Loucy (cell line): ENCODE measurements around the gene ARMC8.

ENCODE experiments used
- H2AFZ ChIP-seq: fragments of 200-600 bp; sonication (generic); 2 replicates; pipeline ENCODE4 v1.6.0; 2016; ENCODE audit warnings: antibody characterized with exemption, mild to moderate bottlenecking, low read length, moderate library complexity
- H3F3A ChIP-seq: fragments of 200-600 bp; 2 replicates; pipeline ENCODE4 v1.6.0; 2016; ENCODE audit warnings: antibody characterized with exemption, low read depth, mild to moderate bottlenecking
- H3K27me3 ChIP-seq: fragments of 200-600 bp; sonication (generic); 2 replicates; pipeline ENCODE4 v1.6.1; 2014; ENCODE audit warnings: low read length, mild to moderate bottlenecking; ENCODE audit not compliant: insufficient read depth, poor library complexity, severe bottlenecking
- H3K36me3 ChIP-seq: fragments of 200-600 bp; sonication (generic); 2 replicates; pipeline ENCODE4 v1.6.1; 2016; ENCODE audit warnings: low read length; ENCODE audit not compliant: insufficient read depth
- H3K4me1 ChIP-seq: fragments of 200-600 bp; sonication (generic); 2 replicates; pipeline ENCODE4 v1.5.1; 2014; ENCODE audit warnings: low read length, mild to moderate bottlenecking; ENCODE audit not compliant: insufficient read depth, poor library complexity, severe bottlenecking
- H3K4me2 ChIP-seq: fragments of 200-600 bp; sonication (generic); 2 replicates; pipeline ENCODE4 v1.6.0; 2014; ENCODE audit warnings: antibody characterized with exemption, low read length, low read depth, mild to moderate bottlenecking; ENCODE audit not compliant: poor library complexity, severe bottlenecking
- H3K4me3 ChIP-seq: fragments of 200-600 bp; sonication (generic); 2 replicates; pipeline ENCODE4 v1.5.1; 2014; ENCODE audit warnings: low read length, mild to moderate bottlenecking, mixed read lengths; ENCODE audit not compliant: poor library complexity, severe bottlenecking
- H3K79me2 ChIP-seq: fragments of 200-600 bp; sonication (generic); 2 replicates; pipeline ENCODE4 v1.6.1; 2014; ENCODE audit warnings: low read length; ENCODE audit not compliant: insufficient read depth
- H3K9ac ChIP-seq: fragments of 200-600 bp; sonication (generic); 2 replicates; pipeline ENCODE4 v1.6.0; 2014; ENCODE audit warnings: mild to moderate bottlenecking, low read depth, low read length, moderate library complexity; ENCODE audit not compliant: poor library complexity, severe bottlenecking
- H3K9me2 ChIP-seq: fragments of 200-600 bp; sonication (generic); replicated peaks from 2 replicates; pipeline ENCODE4 v1.6.1; 2016; ENCODE audit warnings: low read depth, low read length, mixed read lengths
- H3K9me3 ChIP-seq: fragments of 200-600 bp; sonication (generic); 2 replicates; pipeline ENCODE4 v1.6.1; 2014; ENCODE audit warnings: mild to moderate bottlenecking, antibody characterized with exemption, low read length, low read depth; ENCODE audit not compliant: insufficient read depth
- H4K20me1 ChIP-seq: fragments of 200-600 bp; sonication (generic); 2 replicates; pipeline ENCODE4 v1.6.0; 2014; ENCODE audit warnings: antibody characterized with exemption, low read length, mild to moderate bottlenecking; ENCODE audit not compliant: insufficient read depth, poor library complexity, severe bottlenecking
- CTCF ChIP-seq: fragments of 200-600 bp; sonication (generic); conservative IDR thresholded peaks from 2 replicates; pipeline ENCODE4 v1.5.1; 2014; ENCODE audit warnings: mild to moderate bottlenecking, antibody characterized with exemption, low read length
- EZH2phosphoT487 ChIP-seq: fragments of 200-600 bp; IDR thresholded peaks from 2 replicates; pipeline ENCODE4 v1.6.1; 2018; ENCODE audit warnings: antibody characterized with exemption, mild to moderate bottlenecking, moderate library complexity, borderline replicate concordance

ARMC8 gene

GRCh38 chr3:138267083-138267482 lies 80.0 kb downstream of the ARMC8 start:
- no peak for TF ChIP-seq EZH2phosphoT487
- TF ChIP-seq CTCF = no peak
- H3K4me3 ChIP-seq = no peak overlapping the region
- no peak overlapping the region for H2AFZ ChIP-seq
- no peaks in the 10 kb centered on the region for H3F3A ChIP-seq
- no peaks in the 10 kb centered on the region for H3K9me3 ChIP-seq
- H3K79me2 ChIP-seq = no peaks in the 10 kb centered on the region
- H3K9me2 ChIP-seq = no peaks in the 10 kb centered on the region
- no peaks in the 10 kb centered on the region for H4K20me1 ChIP-seq
- no peak overlapping the region for H3K4me2 ChIP-seq
- H3K9ac ChIP-seq = no peak overlapping the region
- no peaks in the 10 kb centered on the region for H3K27me3 ChIP-seq
- peaks cover 15% of the 10 kb centered on the region; the same call in 1 of the 2 replicates for H3K36me3 ChIP-seq
- H3K4me1 ChIP-seq = no peaks in the 10 kb centered on the region

GRCh38 chr3:138270245-138270644 lies 83.1 kb downstream of the ARMC8 start:
- Histone ChIP-seq H3K4me3 (no peak overlapping the region), H4K20me1 (no peaks in the 10 kb centered on the region), H3K4me2 (no peak overlapping the region), H3F3A (no peaks in the 10 kb centered on the region), H3K79me2 (no peaks in the 10 kb centered on the region), H3K9me3 (no peaks in the 10 kb centered on the region), H2AFZ (no peak overlapping the region), H3K36me3 (peaks cover 41% of the 10 kb centered on the region; the same call in 1 of the 2 replicates), H3K9me2 (no peaks in the 10 kb centered on the region), H3K4me1 (no peaks in the 10 kb centered on the region), H3K9ac (no peak overlapping the region), H3K27me3 (no peaks in the 10 kb centered on the region)
- peak; percentile 41; the same call in 1 of the 2 replicates for TF ChIP-seq CTCF
- no peak for TF ChIP-seq EZH2phosphoT487

GRCh38 chr3:138271189-138271794 lies 84.2 kb downstream of the ARMC8 start:
- Histone ChIP-seq H3K9ac (no peak overlapping the region), H3K9me3 (no peaks in the 10 kb centered on the region), H3K4me1 (no peaks in the 10 kb centered on the region), H3K27me3 (no peaks in the 10 kb centered on the region), H3K4me2 (no peak overlapping the region), H3K9me2 (no peaks in the 10 kb centered on the region), H2AFZ (no peak overlapping the region), H3K36me3 (peaks cover 48% of the 10 kb centered on the region; the same call in 1 of the 2 replicates), H3K79me2 (no peaks in the 10 kb centered on the region), H3K4me3 (no peak overlapping the region), H4K20me1 (no peaks in the 10 kb centered on the region), H3F3A (no peaks in the 10 kb centered on the region)
- TF ChIP-seq CTCF = no peak
- no peak for TF ChIP-seq EZH2phosphoT487
